Activated T-cell treated with anti-CD3 and anti-CD28 coated beads, Interleukin-2, amount 50 U/mL, for 4 hours (primary cell): Measurements from ENCODE around the gene FAM174C. TPM values are rescaled to one million over a fixed set of nuclear protein-coding genes. Genes with fewer than 3 reads are reported as not detected.

ENCODE experiments used
- ATAC-seq, 2 donors: fragments of 200-7000 bp; cut with Tn5 transposase; one replicate each; pipeline ENCODE4 v1.10.0; 2021
- DNase-seq: peaks from one replicate; pipeline ENCODE4 v3.0.0-alpha.2; 2020
- H3K27me3 Mint-ChIP-seq: one replicate; pipeline ENCODE4 v1.8.0; 2021; ENCODE audit warnings: low read depth, mixed read lengths
- H3K36me3 Mint-ChIP-seq: one replicate; pipeline ENCODE4 v1.8.0; 2022; ENCODE audit warnings: mixed read lengths; ENCODE audit not compliant: insufficient read depth
- H3K4me1 Mint-ChIP-seq: one replicate; pipeline ENCODE4 v1.8.0; 2021; ENCODE audit warnings: low read depth, mixed read lengths
- H3K4me3 Mint-ChIP-seq: one replicate; pipeline ENCODE4 v1.8.0; 2021; ENCODE audit warnings: mild to moderate bottlenecking, moderate library complexity, mixed read lengths
- H3K9me3 Mint-ChIP-seq: one replicate; pipeline ENCODE4 v1.8.0; 2021; ENCODE audit warnings: mixed read lengths
- total RNA-seq, 3 donors: library from RNA; stranded (reverse); gene quantifications; one replicate each; pipeline ENCODE4 v1.2.1, GENCODE V29; 2021

FAM174C gene
- total RNA-seq, 3 donors from 2014 or later, result 189 to 199 (median 194) TPM

DNA sequence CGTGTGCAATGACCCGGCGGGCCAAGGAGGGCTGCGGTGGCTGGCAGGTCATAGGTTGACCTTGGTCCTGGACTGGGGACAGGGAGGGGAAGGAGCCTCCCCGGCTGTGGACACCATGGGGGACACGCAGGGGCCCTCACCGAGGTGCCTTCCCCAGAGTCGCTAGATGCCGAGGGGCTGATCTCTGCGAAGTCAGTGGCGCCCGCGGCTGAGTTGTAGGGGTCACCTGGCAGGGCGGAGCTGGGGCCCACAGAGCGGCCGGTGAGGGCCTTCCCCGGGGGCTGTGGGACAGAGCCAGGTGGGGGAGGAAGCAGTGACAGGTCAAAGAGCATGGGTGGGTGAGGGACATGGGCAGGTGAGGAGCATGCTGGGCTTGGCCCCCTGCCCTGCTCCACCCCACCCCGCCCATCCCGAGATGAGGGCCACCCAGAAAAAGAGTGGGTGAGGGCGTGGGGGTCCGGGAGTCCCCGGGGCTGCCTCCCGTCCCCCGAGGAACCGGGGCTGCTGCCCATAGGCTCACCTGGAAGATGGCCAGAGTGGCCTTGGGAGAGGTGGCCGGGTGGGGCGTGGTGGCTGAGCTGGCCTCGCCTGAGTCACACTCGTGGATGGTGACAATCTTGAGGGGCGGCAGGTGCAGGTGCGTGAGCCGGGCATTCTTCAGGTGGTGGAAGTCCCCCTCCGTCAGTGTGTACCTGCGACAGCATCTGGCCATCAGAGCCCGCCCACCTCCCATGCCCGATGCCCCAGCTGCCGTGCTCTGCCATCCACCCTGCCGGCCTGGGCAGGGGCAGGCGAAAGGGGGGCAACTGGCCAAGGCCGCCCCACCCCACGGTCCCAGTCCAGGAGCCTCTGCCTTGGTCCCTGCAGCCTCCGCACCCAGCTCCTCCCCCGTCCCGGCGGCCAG is 41.0 kb upstream of the FAM174C start:
- Mint-ChIP-seq H3K27me3 (peaks cover 7% of the 10 kb centered on the region), H3K36me3 (no peaks in the 10 kb centered on the region), H3K4me3 (no peak overlapping the region), H3K9me3 (no peaks in the 10 kb centered on the region), H3K4me1 (peaks cover 12% of the 10 kb centered on the region)
- DNase-seq, result no peak
- no peak for ATAC-seq

DNA sequence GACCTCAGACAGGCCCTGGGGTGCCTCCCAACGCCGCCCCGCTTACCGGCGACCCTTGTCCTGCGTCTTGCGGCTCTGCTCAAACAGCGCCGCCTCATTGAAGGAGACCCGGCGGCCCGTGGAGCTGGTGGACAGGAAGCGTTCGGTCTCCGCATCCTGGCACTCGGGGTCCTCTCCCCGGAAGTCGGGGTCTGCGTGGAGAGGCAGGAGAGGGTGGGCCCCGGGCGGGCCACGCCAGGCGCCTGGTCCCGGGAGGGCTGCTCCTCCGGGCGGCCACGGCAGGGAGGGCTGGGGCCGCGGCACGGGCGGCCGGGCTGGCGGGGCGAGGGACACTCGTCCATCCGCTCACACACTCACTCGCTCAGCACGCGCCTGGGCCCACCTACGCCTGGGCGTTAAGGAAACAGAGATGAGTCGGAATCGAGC is 40.4 kb upstream of the FAM174C start:
- peaks cover 14% of the 10 kb centered on the region for H3K4me1 Mint-ChIP-seq
- no peak overlapping the region for H3K4me3 Mint-ChIP-seq
- no peak for DNase-seq
- peaks cover 7% of the 10 kb centered on the region for H3K27me3 Mint-ChIP-seq
- no peak for ATAC-seq
- H3K36me3 Mint-ChIP-seq, result no peaks in the 10 kb centered on the region
- H3K9me3 Mint-ChIP-seq, result no peaks in the 10 kb centered on the region

DNA sequence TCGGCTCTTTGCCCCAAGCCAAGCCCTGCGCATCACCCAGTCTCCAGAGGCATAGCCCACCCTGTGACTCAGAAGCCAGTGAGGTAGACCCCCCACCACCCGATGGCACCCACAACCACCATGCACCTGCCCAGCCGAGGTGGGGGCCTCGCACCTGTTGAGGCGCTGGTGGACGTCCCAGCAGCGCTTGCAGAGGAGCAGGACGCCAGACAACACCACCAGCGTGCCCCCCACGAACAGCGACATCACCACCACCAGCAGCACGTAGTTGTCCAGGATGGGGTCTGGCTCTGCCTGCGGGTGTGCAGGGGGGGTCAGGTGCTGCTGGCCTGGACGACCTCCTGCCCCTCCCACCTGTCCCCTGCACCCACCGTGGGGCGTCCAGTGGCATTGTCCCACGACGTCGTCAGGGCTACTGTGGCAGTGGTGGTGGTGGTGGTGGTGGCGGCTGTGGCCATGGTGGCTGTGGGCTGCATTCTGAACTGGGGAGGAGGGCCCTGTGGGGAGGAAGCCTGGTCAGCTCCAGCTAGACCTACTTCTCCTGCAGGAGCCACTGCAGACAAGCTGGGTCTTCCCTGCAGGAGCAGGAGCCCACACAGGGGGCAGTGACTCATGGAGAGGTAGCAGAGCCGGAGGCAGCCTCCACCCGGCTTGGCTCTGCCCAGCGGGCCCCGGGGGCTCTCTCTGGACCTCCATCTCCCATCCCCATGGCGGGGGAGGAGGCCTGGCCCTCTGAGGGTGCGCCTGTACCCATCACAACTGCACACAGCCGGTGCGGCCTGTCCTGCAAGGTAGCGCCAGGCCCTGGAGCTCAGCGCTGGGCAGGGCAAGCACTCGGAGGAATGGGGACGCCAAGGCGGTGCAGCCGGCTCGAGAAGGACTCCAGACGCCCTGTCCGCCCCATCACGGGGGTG is 39.4 kb upstream of the FAM174C start:
- no peak for DNase-seq
- no peaks in the 10 kb centered on the region for H3K9me3 Mint-ChIP-seq
- H3K4me3 Mint-ChIP-seq, result no peak overlapping the region
- peaks cover 7% of the 10 kb centered on the region for H3K27me3 Mint-ChIP-seq
- H3K4me1 Mint-ChIP-seq, result peaks cover 17% of the 10 kb centered on the region
- no peaks in the 10 kb centered on the region for H3K36me3 Mint-ChIP-seq
- ATAC-seq, result no peak

DNA sequence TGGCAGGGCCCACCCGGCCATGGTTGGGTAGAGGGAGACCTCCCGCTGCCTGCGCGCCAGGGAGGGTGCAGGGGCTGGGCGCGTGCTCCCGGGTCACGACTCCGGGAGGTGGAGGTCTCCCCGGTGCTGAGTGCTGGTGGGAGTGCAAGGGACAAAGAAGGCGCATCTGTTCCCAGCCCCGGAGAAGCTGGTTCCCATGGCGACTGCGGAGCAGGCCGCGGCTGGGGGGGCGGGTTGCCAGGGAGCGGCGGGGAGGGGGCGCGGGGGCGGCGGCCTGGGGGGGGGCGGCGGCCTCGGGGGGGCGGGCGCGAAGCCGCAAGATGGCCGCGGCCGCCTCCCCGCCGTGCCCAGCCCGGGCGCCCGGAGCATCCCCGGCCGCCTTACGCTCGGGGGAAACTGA is 38.8 kb upstream of the FAM174C start:
- no peak for ATAC-seq
- Mint-ChIP-seq H3K9me3 (no peaks in the 10 kb centered on the region), H3K27me3 (peaks cover 7% of the 10 kb centered on the region), H3K4me1 (peaks cover 23% of the 10 kb centered on the region), H3K4me3 (no peak overlapping the region), H3K36me3 (no peaks in the 10 kb centered on the region)
- no peak for DNase-seq

DNA sequence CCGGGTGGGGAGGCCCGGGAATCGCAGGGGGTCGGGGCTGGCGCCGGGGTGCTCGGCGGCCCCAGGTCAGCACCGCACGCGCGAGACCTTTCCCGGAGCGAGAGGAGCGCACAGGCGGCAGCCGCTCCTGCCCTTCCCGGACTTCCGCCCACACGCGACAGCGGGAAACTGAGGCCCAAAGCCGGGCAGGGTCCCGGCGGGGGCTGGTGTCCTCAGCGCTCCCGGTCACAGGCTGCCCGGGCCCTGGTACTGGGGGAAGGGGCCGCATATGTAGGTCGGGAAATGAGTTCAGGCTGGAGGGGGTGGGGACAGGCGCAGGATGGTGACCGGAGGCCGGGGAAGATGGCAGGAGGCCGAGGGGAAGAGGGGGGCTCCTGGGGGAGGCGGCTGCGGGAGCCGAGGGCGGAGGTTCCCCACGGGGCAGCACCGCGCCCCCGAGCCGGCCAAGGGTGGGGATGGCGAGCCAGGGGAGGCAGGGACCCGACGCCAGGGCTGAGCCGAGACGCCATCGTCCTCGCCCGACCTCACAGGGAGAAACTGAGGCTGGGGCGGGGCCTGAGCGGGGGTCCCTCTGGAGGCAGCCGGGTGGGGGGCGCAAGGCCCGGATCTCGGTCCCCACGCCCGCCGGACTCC is 38.2 kb upstream of the FAM174C start:
- Mint-ChIP-seq H3K36me3 (no peaks in the 10 kb centered on the region), H3K9me3 (no peaks in the 10 kb centered on the region), H3K4me1 (peaks cover 23% of the 10 kb centered on the region), H3K27me3 (peaks cover 7% of the 10 kb centered on the region), H3K4me3 (no peak overlapping the region)
- ATAC-seq, result no peak
- DNase-seq, result no peak

DNA sequence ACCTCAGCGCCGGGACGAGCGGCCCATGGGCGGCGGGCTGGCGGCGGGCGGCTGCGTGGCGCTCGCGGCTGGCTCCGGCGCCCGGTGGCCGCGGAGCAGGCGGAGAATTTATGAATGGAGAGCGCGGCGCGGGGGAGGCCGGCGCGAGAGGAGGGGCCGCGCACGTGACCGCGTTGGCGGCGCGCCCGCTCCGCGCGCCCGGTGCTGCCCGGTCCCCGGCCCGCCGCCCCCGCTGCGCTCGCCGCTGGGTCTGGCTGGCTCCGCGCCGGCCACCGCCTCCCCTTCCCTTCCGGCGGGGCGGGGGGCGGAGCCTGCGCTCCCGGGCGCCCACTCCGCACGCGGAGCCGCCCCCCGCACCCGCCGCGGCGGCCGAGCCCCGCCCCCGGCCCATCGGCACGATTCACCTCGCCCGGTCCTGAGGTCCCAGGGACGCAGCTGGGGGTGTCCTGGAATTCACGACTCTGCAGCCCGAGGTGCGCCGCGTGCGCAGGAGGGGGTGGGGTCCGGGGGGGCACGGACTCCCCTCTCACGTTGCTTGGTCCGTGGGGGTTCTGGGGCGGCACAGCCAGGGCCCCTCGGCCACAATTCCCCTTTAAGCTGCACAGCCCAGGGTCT is 37.5 kb upstream of the FAM174C start, which contains the start of gene CBARP:
CBARP (minus strand) TSS at position 252 of the 615 bp plus-strand sequence. CDS start 1,905 bp downstream, outside the sequence.
- no peaks in the 10 kb centered on the region for H3K9me3 Mint-ChIP-seq
- peaks cover 7% of the 10 kb centered on the region for H3K27me3 Mint-ChIP-seq
- peaks cover 28% of the 10 kb centered on the region for H3K4me1 Mint-ChIP-seq
- peak within 1 kb of the TSS; percentile 79 for H3K4me3 Mint-ChIP-seq
- ATAC-seq (peak; percentile 4 to 18), DNase-seq (no peak)
- no peaks in the 10 kb centered on the region for H3K36me3 Mint-ChIP-seq

DNA sequence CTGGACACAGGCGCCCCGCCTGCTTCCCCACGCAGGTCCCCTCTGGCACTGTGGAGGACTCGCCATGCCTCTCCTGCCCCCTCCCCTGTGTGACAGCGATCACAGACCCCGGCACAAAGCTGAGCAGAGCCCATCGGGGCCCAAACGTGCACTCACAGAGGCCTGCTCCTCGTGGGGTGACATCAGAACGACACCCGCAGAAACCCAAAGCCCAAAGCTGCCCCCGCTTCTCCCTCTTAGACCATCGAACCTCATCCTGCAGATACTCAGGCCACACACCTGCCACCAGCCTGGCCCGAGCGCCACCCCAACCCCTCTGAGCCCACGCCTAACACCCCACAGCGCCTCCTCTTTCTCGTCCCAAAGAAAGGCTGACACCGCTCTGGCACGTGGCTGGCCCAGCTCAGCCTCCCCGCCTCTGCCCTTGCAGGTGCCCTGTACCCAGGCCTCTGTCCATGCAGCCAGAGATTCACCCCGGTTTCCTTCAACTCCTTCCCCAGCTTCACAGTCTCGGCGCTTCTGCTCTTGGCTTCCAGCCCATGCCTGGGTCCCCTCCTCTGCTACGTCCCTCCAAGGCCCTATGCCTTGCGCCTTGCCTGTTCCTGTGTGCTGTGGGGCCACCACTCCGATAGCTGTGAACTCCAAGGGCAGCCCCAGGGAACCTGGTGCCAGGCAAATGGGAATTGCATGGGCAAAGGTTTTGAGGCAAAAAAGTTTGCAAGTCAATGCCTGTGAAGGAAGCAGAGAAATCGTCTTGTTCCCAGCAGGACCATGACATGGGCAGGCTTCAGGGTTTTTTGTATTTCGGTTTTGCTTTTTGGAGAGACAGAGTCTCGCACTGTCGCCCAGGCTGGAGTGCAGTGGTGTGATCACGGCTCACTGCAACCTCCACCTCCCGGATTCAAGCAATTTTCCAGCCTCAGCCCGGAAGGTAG is 36.7 kb upstream of the FAM174C start:
- H3K4me1 Mint-ChIP-seq, result peaks cover 32% of the 10 kb centered on the region
- H3K36me3 Mint-ChIP-seq, result no peaks in the 10 kb centered on the region
- ATAC-seq (no peak), DNase-seq (no peak)
- H3K4me3 Mint-ChIP-seq, result peak overlapping the region; percentile 79
- peaks cover 7% of the 10 kb centered on the region for H3K27me3 Mint-ChIP-seq
- no peaks in the 10 kb centered on the region for H3K9me3 Mint-ChIP-seq

DNA sequence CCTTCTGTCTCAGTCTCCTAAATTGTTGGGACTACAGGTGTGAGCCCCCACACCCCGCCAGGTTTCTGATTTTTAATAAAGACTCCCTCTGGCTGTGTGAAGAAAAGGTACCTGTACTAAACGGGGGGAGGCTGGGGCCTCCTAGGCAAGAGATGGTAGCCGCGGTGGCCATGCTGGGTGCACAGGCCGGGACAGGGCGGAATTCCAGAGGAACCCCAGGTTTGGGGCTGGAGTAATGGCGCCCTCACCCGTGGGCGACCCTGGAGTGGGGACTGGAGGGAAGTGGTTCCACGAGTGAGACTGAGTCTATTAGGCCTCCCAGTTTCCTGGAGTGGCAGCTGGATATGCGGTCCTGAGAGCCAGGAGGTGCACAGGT is 35.9 kb upstream of the FAM174C start:
- DNase-seq (no peak), ATAC-seq (no peak)
- H3K27me3 Mint-ChIP-seq, result peaks cover 7% of the 10 kb centered on the region
- H3K36me3 Mint-ChIP-seq, result no peaks in the 10 kb centered on the region
- peak overlapping the region; percentile 79 for H3K4me3 Mint-ChIP-seq
- H3K4me1 Mint-ChIP-seq, result peaks cover 32% of the 10 kb centered on the region
- no peaks in the 10 kb centered on the region for H3K9me3 Mint-ChIP-seq

DNA sequence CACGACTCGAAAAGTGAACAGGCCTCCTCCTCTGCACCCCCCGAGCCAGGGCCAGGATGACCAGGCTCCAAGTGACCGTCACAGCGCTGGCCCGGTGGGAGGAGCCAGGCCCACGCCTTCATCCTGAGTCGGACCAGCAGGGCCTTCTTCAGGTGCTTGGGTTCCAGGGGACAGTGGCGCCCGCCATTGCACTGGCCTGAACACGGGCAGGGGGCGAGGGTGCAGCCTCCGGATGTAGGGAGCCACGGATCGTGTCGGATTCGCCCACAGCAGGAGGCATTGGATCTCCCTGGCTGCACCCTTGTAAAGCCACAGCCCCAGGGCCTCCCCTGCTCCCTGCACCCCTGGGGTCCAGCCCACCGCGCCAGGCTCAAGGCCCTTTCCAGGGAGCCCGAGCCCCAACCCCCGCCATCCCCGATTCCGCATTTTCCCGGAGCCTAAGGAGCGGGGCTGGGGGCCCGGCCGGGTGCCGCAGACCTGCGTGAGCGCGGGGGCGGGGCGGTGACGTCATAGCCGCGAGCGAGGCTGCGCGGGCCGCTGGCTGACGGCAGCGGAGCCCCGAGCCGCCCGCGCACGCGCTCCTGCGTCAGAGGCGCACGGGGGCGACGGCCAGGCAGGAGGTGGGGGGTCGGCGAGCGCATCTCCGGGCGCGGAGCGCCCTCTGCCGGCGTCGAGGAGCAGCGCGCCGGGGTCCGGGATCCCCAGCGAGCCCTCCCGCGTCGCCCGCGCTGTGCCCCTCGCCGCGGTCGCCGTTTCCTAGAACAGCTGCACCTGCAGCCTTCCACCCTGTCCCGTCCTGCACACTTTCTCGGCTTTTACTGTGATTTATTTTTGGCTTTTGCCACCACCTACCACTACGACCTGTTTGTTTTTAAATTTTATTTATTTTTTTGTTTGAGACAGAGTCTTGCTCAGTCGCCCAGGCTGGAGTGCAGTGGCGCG is 35.3 kb upstream of the FAM174C start:
- H3K4me1 Mint-ChIP-seq, result peaks cover 36% of the 10 kb centered on the region
- peaks cover 7% of the 10 kb centered on the region for H3K27me3 Mint-ChIP-seq
- no peaks in the 10 kb centered on the region for H3K9me3 Mint-ChIP-seq
- H3K4me3 Mint-ChIP-seq, result peak overlapping the region; percentile 55
- H3K36me3 Mint-ChIP-seq, result no peaks in the 10 kb centered on the region
- peak; percentile 53 to 60 for ATAC-seq
- peak; percentile 98 for DNase-seq

DNA sequence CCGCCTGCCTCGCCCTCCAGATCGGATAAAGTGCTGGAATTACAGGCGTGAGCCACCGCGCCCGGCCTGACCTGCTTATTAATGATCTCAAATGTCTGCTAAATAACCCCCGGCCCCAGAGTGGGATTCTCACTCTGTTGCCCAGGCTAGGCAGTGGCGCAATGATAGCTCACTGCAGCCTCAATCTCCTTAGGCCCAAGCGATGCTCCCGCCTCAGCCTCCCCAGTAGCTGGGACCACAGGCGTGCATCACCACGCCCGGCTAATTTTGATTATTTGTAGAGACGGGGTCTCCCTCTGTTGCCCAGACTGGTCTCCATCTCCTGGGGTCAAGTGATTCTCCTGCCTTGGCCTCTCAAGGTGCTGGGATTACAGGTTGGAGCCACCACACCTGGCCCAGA is 34.4 kb upstream of the FAM174C start:
- H3K4me1 Mint-ChIP-seq, result peaks cover 36% of the 10 kb centered on the region
- no peaks in the 10 kb centered on the region for H3K36me3 Mint-ChIP-seq
- DNase-seq, result no peak
- no peak for ATAC-seq
- H3K9me3 Mint-ChIP-seq, result no peaks in the 10 kb centered on the region
- peaks cover 7% of the 10 kb centered on the region for H3K27me3 Mint-ChIP-seq
- peak overlapping the region; percentile 88 for H3K4me3 Mint-ChIP-seq

DNA sequence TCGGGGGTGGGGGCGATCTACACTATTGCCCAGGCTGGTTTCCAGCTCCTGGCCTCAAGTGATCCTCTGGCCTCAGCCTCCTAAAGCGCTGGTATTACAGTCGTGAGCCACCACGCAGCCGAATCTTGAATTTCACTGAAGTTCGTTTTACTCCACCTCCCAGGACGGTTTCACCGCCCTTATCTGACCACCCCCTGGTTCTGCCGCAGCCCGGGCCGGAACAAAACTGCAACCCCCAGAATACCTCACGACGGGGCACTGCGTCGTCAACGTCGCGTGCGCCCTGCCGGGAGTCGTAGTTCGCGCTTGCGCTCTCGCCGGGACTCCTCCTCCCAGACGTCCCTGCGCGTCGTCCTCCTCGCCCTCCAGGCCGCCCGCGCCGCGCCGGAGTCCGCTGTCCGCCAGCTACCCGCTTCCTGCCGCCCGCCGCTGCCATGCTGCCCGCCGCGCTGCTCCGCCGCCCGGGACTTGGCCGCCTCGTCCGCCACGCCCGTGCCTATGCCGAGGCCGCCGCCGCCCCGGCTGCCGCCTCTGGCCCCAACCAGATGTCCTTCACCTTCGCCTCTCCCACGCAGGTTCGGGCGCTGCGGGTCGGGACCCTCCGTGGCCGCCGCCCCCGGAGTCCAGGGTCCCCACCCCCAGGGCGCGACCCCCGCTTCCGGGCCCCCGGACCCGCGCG is 33.8 kb upstream of the FAM174C start, which contains the start of gene ATP5F1D:
ATP5F1D (plus strand) TSS at position 335 of the 679 bp plus-strand sequence; CDS start at position 435, 100 bp downstream.
- Mint-ChIP-seq H3K36me3 (no peaks in the 10 kb centered on the region), H3K4me1 (peaks cover 39% of the 10 kb centered on the region), H3K9me3 (no peaks in the 10 kb centered on the region), H3K27me3 (peaks cover 7% of the 10 kb centered on the region), H3K4me3 (peak within 1 kb of the TSS; percentile 88)
- ATAC-seq (peak; percentile 72 to 74), DNase-seq (peak; percentile 94)
